ENCODE results near the gene HAO2. TPM values are rescaled to one million over a fixed set of nuclear protein-coding genes. Genes with fewer than 3 reads are reported as not detected.

The HAO2 gene
- total RNA-seq, 1 experiment from 2014 or later, result not detected

GRCh38 chr1:119416006-119416640 lies 47.5 kb downstream of the HAO2 start:
- H3K27me3 ChIP-seq (ENCODE audit: control insufficient read depth, insufficient read depth, low read length), result peaks cover 3% of the 10 kb centered on the region; the same call in 1 of the 2 replicates
- intact Hi-C loops (cut with micrococcal nuclease; ENCODE audit: unreplicated experiment), result no loop called here
- ChIA-PET CTCF (interaction anchor here (0.6 kb wide), 1 partner anchor 37 kb away, joined by 3 read pairs; no protein-coding TSS in a partner anchor), POLR2A (no interaction called here)
- in situ Hi-C loops (cut with HindIII; ENCODE audit: low pct_unique_long_range_greater_than_20kb, low sequenced_read_pairs), result no loop called here
- no TSS peak for BruUV-seq (replicated peaks)
- no peak overlapping the region for H3K27ac ChIP-seq (ENCODE audit: low read length)
- DNase-seq (ENCODE audit: low read depth, low spot score) (no peak), ATAC-seq (no peak)
- no peaks in the 10 kb centered on the region for H3K36me3 ChIP-seq (ENCODE audit: control insufficient read depth, insufficient read depth, low read length)
- H3K4me3 ChIP-seq (ENCODE audit: low read depth in 2 of 2, low read length in 2 of 2), result no peak overlapping the region
- no peaks in the 10 kb centered on the region for H3K4me1 ChIP-seq (ENCODE audit: control insufficient read depth, insufficient read depth, low read length)
- no peaks in the 10 kb centered on the region for H3K9me3 ChIP-seq (ENCODE audit: control insufficient read depth, insufficient read depth, low read depth, low read length)
- TF ChIP-seq POLR2AphosphoS5 (IDR thresholded peaks at IDR 0.05; ENCODE audit: low read depth, low read length) (no peak), TCF7L2 (IDR thresholded peaks at IDR 0.05; ENCODE audit: low read depth, low read length) (no peak), REST (IDR thresholded peaks at IDR 0.05; ENCODE audit: insufficient read depth in 1 of 2, low read depth in 2 of 2, low read length in 1 of 2) (no peak), SIN3A (IDR thresholded peaks at IDR 0.05; ENCODE audit: borderline replicate concordance, insufficient read depth, low read depth, low read length) (no peak), CTCF (IDR thresholded peaks at IDR 0.05) (no peak)

GRCh38 chr1:119419109-119419508 lies 50.5 kb downstream of the HAO2 start:
- ChIA-PET CTCF (no interaction called here), POLR2A (no interaction called here)
- DNase-seq (ENCODE audit: low read depth, low spot score) (no peak), ATAC-seq (no peak)
- H3K4me1 ChIP-seq (ENCODE audit: control insufficient read depth, insufficient read depth, low read length), result no peaks in the 10 kb centered on the region
- H3K27ac ChIP-seq (ENCODE audit: low read length), result no peak overlapping the region
- peaks cover 3% of the 10 kb centered on the region; the same call in 1 of the 2 replicates for H3K27me3 ChIP-seq (ENCODE audit: control insufficient read depth, insufficient read depth, low read length)
- no peaks in the 10 kb centered on the region for H3K9me3 ChIP-seq (ENCODE audit: control insufficient read depth, insufficient read depth, low read depth, low read length)
- TF ChIP-seq POLR2AphosphoS5 (IDR thresholded peaks at IDR 0.05; ENCODE audit: low read depth, low read length) (no peak), TCF7L2 (IDR thresholded peaks at IDR 0.05; ENCODE audit: low read depth, low read length) (no peak), REST (IDR thresholded peaks at IDR 0.05; ENCODE audit: insufficient read depth in 1 of 2, low read depth in 2 of 2, low read length in 1 of 2) (no peak), SIN3A (IDR thresholded peaks at IDR 0.05; ENCODE audit: borderline replicate concordance, insufficient read depth, low read depth, low read length) (no peak), CTCF (IDR thresholded peaks at IDR 0.05) (no peak)
- in situ Hi-C loops (cut with HindIII; ENCODE audit: low pct_unique_long_range_greater_than_20kb, low sequenced_read_pairs), result no loop called here
- BruUV-seq (replicated peaks), result no TSS peak
- H3K36me3 ChIP-seq (ENCODE audit: control insufficient read depth, insufficient read depth, low read length), result no peaks in the 10 kb centered on the region
- intact Hi-C loops (cut with micrococcal nuclease; ENCODE audit: unreplicated experiment), result no loop called here
- no peak overlapping the region for H3K4me3 ChIP-seq (ENCODE audit: low read depth in 2 of 2, low read length in 2 of 2)
